Suppressor macrophage treated with lipopolysaccharide for 4 hours (primary cell): ENCODE measurements around the gene ZDHHC14.

Experiments used
- DNase-seq: peaks from one replicate; pipeline ENCODE4 v3.0.0-alpha.2; 2020

The ZDHHC14 gene

DNA sequence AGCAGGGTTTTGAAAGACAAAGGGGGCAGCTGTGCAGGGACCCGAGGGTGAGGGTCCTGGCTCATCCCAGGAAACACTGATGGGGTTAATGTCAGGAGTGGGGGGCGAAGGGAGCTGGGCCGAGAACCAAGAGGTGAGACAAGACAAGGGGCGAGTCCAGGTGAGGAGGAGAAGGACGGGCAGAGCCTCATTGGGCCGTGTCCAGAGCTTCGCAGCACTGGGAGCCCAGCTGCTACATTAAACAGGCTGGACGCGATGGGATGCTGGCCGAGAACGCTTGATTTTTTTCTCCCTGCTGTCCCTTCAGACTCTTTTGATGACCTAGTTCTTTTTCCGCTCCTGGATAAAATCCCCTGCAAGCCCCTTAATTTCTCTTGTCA, 269.3 kb downstream of the ZDHHC14 start:
- DNase-seq: no peak

DNA sequence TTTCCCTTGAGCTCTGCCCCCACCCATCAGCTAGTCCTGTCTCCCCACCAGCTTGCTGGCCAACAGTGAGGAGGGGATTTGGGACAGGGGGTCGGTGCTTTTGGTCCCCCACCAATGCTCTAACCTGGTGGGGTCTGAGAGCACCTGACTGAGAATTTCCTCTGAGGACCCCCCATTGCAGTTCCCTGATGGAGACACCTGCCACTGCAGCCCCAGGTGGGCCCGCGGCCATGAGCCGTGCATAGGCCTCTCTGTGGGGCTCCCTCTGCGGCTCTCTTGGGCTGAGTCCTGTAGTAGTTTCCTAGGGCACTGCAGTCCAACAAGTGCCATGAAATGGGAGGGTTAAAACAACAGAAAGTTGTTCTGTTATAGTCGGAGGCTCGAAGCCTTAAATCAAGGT, 269.8 kb downstream of the ZDHHC14 start:
- no peak for DNase-seq

DNA sequence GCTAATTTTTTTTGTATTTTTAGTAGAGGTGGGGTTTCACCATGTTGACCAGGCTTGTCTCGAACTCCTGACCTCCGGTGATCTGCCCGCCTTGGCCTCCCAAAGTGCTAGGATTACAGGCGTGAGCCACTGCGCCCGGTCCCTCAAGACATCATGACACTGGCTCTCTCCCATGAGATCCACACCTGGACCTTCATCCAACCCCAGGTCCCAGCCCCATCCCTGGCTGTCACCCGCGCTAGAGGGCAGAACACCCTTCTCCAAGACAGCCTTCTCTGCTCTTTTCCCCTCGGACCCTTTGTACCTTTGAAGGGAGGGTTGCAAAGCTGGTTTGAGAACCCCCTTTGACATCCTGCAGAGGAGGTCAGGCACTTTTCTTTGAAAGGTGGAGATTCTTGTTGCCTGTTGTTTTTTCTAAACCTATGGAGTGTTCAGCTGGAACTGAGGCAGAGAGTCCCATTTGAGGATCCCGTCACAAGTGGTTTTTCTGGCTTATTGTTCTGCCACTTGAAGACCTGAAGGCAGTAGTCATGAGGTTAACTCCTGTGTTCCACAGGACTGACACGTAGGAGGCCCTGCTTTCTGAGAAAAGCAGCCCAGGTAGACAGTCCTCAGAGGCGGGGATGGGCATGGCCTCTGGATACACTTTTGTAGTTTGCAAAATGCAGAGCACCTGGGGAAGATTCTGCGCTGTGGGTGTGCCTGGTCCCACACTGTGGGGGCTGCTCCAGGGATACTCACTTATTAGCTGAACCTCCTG, 270.9 kb downstream of the ZDHHC14 start:
- no peak for DNase-seq

- no peak for DNase-seq
Measured at GRCh38 chr6:157652601-157653363, 271.8 kb downstream of the ZDHHC14 start.

DNA sequence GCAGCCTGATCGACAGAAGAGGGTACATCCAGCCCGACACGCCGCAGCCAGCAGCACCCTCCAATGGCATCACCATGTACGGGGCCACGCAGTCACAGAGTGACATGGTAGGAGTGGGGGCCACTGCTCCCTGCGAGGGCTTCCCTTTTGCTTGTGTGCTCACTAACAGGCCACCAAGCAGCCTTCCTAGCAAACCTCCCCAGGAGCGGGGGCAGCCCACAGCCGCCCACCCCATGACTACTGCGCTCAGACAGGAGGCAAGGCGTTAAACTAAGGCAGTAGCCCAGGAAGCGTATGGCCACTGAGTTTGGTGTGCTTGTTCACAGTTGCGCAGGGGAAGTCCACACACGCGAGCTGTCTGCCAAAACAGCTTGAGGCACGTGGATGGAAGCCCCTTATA, 272.5 kb downstream of the ZDHHC14 start:
- DNase-seq: no peak

DNA sequence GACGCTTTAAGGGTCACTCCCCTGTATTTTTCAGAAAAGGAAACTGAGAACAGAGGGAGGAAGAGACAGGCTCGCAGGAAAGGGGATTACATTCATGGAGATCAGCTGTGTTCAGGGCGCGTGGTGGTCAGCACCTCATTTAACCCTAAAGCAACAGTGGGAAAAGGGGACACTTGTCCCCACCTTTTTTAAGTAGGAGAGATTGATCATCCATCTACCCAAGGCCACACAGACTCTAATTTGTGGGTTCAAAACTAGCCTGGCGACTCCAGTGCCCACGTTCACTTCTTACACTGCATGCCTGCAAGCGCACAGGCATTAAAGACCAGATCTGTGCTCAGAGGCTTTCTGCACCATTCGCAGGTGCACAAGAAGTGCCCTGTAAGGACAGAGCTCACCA, 274.1 kb downstream of the ZDHHC14 start:
- DNase-seq: no peak

- no peak for DNase-seq
Measured at GRCh38 chr6:157656437-157656997, 275.5 kb downstream of the ZDHHC14 start.

GRCh38 chr6:157657754-157658153, 276.8 kb downstream of the ZDHHC14 start:
- DNase-seq: no peak

- DNase-seq: no peak
Measured at GRCh38 chr6:157658301-157658700, 277.3 kb downstream of the ZDHHC14 start.

- DNase-seq: no peak
Measured at GRCh38 chr6:157659536-157660271, 278.7 kb downstream of the ZDHHC14 start.

GRCh38 chr6:157660414-157660813, 279.4 kb downstream of the ZDHHC14 start:
- DNase-seq: no peak

DNA sequence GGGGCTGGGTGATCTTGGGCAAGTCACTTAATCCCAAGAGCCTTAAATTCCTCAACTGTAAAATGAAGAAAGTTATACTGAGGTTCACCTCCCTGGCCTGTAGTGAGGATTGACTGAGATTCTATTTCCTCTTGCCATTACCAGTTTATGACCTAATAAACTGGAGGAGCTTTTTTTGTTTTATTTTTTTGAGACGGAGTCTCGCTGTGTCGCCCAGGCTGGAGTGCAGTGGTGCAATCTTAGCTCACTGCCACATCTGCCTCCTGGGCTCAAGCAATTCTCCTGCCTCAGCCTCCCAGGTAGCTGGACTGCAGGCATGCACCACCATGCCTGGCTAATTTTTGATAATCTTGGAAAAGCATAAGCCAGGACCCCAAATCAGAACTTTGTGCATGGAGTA, 280.7 kb downstream of the ZDHHC14 start:
- DNase-seq: no peak

DNA sequence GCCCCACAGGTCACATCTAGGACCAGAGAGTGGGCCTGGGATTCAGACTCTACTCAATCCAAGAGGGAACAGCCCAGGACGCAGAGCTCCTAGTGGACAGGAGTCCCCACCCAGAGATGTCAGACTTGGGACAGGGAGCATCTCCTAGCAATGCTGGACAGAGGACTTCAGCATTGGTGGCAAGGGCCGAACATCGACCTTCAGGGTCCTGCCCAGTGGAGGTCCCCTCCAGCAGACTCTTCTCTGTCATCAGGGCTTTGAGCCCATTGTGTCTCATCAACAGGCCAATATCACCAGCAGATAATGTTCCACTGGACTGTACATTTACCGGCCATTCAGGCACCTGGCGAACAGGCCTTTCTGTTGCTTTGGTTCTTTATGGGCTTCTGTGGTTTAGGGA, 282.3 kb downstream of the ZDHHC14 start:
- no peak for DNase-seq

GRCh38 chr6:157665180-157665579, 284.2 kb downstream of the ZDHHC14 start:
- no peak for DNase-seq

DNA sequence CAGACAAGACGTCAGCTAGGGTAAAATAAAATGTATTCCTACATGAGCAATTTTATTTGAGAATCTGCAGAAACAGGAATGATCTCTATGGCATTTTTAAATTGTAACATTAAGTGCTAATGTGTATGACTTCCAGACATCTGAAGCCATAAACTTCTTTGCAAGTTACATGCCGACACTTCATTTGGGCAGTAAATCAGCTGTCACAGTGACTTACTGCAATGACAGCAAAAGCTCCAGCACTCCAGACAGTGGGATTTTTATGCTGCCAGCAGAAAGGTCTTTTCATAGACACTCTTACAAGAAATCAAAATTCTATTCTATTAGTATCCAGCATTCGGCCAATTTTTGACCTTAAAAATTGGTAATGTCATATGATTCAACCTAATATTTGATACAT, 285.7 kb downstream of the ZDHHC14 start:
- no peak for DNase-seq

GRCh38 chr6:157667211-157668008, 286.4 kb downstream of the ZDHHC14 start:
- DNase-seq: peak; percentile 69

- DNase-seq: no peak
Measured at GRCh38 chr6:157668009-157668401, 287.0 kb downstream of the ZDHHC14 start.

DNA sequence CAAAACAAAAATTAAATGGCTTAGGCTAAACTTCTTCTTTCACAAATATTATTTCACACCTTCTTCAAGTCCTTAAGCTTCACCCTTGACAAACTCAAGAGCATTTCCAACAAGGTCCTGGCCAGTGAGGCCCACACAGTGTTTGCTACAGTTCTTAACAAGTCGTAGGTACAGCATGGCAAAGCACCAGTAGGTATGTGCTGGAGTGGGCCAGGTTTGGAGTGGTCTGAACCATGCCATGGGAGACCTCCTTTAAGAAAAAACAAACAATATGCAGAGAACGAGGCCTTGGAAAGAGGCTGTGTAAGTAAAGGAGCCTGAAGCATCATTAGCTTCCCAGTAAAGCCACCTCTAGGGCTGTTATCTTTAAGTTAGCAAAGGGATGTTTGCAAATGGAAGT, 287.7 kb downstream of the ZDHHC14 start:
- no peak for DNase-seq

- DNase-seq: no peak
Measured at GRCh38 chr6:157669323-157669722, 288.3 kb downstream of the ZDHHC14 start.

DNA sequence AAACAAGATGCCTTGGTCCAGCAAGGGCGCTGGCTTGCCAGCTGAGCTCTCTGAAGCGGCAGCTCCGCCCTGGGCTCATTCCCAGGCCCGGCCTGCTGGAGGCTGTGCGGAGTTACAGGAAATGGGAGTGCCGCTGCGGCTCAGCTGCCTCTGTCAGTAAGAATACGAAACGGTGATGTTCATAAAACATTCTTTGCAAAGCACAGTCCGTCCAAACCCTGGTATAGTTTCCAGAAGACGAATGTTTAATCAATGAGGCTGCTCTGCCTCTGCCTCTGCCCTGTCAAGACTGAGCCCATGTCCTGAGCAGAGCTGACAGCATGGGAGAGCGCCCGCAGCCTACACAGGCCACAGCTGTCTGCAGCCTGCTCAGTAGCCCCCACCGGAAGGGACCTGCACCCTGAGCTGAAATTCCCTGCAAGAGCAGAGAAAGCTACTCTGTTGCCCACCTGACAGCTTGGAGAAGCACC, 288.8 kb downstream of the ZDHHC14 start:
- DNase-seq: peak; percentile 61

DNA sequence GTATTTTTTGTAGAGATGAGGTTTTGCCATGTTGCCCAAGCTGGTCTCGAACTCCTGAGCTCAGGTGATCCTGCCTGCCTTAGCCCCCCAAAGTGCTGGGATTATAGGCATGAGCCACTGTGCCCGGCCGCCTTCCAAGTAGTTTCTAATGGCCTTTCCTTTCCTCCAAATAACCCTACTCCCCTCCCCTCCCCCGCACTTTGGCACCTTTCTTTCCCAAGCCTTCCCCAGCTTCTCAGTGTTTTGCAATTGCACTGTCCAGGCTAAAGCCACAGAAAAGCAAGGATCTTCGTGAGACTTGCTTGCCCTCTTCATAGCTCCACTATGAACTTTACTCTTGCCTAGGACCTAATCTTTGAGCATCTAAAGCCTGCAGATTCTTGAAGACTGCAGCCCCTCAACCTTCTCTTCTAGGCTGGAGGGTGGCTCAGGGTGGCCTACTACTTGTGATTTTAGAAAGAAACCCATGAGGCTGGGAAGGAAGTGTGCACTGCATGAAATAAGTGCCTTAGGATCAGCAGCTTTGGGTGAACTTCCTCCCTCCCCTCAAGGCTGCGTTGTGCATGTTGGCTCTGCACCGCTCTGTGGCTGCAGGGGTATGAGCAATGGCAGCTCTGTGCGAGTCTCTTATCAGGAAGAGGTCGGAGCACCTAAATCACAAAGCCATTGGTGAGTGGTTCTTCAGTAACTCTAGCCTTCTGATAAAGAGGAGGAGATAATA, 289.6 kb downstream of the ZDHHC14 start:
- peak; percentile 33 for DNase-seq
